Measurements from ENCODE around the gene CD3D.

Gene CD3D

DNA sequence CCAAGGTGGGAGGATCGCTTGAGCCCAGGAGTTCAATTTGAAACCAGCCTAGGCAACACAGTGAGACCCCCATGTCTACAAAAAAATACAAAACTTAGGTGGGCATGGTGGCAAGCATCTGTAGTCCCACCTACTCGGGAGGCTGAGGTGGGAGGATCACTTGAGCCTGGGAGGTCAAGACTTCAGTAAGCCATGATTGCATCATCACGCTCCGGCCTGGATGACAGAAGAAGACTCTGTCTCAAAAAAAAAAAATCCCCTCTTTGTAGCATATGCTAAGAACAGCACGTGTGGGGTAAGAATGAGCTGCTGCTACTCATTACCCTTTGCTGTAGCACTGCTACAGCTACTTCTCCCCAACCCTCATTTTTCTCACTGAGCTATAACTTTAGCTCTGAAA lies 31.4 kb upstream of the CD3D start:
- TF ChIP-seq, protein P1, sequence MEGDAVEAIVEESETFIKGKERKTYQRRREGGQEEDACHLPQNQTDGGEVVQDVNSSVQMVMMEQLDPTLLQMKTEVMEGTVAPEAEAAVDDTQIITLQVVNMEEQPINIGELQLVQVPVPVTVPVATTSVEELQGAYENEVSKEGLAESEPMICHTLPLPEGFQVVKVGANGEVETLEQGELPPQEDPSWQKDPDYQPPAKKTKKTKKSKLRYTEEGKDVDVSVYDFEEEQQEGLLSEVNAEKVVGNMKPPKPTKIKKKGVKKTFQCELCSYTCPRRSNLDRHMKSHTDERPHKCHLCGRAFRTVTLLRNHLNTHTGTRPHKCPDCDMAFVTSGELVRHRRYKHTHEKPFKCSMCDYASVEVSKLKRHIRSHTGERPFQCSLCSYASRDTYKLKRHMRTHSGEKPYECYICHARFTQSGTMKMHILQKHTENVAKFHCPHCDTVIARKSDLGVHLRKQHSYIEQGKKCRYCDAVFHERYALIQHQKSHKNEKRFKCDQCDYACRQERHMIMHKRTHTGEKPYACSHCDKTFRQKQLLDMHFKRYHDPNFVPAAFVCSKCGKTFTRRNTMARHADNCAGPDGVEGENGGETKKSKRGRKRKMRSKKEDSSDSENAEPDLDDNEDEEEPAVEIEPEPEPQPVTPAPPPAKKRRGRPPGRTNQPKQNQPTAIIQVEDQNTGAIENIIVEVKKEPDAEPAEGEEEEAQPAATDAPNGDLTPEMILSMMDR (conservative IDR thresholded peaks at IDR 0.05; ENCODE audit: low read length) = no peak
- H3K4me3 ChIP-seq (ENCODE audit: low read length) = no peak overlapping the region
- DNase-seq (ENCODE audit: low read depth) = no peak

DNA sequence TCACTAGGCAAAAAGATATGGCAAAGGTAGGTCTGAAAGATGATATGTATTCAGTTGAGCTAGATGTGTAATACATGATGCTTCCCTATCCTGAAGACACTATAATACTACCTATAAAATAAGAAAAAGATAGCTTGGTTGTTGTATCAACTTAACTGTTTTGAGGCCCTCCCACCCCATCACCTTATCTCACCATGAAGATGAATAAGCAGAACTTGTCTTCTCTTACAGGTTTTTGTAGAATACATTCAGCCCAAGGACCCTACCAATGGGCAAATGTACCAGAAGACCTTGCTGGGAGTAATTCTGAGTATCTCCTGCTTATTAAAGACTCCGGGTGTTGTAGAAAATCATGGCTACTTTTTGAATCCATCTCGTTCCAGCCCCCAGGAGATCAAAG lies 30.8 kb upstream of the CD3D start:
- TF ChIP-seq, protein P1 (conservative IDR thresholded peaks at IDR 0.05; ENCODE audit: low read length) = no peak
- no peak for DNase-seq (ENCODE audit: low read depth)
- no peak overlapping the region for H3K4me3 ChIP-seq (ENCODE audit: low read length)

DNA sequence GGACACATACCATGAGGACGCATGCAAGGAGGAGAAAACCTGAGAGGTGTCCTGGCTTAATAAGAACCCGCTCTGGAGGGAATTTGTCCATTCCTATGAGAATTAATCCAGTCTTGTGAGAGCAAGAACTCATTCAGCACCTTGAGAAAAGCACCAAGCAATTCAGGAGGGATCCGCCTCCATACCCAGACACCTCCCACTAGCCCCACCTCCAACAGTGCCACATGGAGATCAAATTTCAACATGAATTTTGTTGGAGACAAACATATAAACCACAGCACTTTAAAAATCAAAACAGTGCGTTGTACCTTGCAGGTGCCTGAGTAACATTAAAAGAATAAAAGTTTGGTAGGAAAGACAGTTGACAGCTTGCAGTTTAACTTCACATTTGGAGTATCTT lies 28.3 kb upstream of the CD3D start:
- DNase-seq (ENCODE audit: low read depth) = no peak
- TF ChIP-seq, protein P1 (conservative IDR thresholded peaks at IDR 0.05; ENCODE audit: low read length) = no peak

DNA sequence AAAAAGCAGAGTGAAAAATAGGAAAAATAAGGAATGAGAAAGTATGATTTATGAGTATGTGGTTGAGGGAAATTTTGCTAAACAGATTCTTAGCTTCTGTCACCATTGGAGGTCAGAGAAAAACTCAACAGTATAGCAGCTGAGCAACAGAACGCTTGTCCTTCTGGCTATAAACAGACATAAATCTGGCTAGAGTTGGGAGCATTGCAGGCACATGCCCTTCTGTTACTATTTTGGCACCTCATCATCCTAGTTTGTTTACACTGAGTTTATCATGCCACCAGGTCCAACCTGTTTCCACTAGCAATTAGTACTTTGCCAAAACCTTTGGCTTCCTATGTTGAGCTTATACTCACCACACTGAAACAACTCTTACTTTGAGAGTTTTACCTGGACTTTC lies 23.8 kb upstream of the CD3D start:
- TF ChIP-seq, protein P1 (conservative IDR thresholded peaks at IDR 0.05; ENCODE audit: low read length) = no peak
- DNase-seq (ENCODE audit: low read depth) = no peak
- no peak overlapping the region for H3K4me3 ChIP-seq (ENCODE audit: low read length)

More for the DNA sequence above, 28.3 kb upstream of the CD3D start:
- no peak overlapping the region for H3K4me3 ChIP-seq (ENCODE audit: low read length)

DNA sequence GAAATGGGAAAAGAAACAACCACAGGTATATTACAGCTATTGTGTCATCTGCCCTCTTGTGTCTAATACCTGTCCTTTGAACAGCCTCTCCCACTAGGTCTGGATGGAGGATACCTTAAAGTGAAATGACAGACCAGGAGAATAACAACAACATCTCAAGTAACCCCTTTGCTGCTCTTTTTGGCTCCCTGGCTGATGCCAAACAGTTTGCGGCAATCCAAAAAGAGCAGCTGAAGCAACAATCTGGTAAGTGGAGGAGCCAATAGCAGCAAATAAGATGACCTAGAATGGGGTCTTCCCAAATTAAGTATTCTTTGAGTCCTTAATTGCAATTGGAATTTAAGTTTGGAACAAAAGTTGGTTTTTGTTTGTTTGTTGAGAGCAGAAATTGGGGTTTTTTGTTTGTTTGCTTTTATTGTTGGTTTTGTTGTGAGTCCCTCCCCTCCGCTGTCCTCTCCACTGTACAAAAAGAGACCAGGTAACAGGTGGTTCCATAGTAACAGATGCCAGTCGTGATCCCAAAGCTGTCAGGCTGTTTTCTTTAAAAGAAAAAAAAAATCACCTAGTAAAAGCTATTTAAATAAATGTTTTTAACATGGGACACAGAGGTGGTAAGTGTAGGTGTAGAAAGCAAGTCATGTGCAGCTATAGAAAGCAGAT lies 22.6 kb upstream of the CD3D start:
- H3K4me3 ChIP-seq (ENCODE audit: low read length) = no peak overlapping the region
- TF ChIP-seq, protein P1 (conservative IDR thresholded peaks at IDR 0.05; ENCODE audit: low read length) = no peak
- DNase-seq (ENCODE audit: low read depth) = no peak

DNA sequence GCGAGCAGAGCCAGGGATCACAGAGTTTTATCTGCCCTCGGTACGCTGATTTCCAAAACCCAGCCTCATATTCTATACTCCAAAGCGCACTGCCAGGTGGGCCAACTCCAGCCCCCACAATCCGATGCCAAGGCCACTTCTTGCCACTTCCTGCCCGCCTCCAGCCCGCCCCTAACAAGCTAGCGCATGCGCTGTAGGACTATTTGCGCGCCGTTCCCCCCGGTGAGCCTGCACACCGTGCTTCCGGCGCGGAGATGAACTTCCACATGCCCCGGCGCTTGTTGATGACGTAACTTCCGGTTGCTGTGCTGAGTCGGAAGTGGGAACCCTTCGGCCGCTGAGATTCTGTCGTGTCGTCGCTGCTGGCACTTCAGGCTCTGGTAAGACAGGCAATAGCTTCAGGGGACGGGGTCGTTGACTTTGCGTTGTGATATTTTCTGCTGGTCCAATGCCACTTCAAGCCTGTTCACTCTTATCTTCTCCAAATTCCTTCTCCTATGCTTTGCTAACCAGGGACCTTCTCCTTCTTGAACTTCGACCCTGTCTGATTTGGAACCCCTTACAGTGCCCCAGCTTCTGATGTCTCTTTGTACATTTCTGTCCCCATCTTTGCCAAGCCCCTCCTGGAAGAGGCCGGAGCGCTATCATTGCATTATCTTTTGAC lies 16.9 kb upstream of the CD3D start, which contains the start of gene UBE4A:
Gene UBE4A, plus strand, starts transcription at position 306 of the 664 bp plus-strand sequence. CDS start 5,481 bp downstream, outside the sequence.
- peak; percentile 93 for DNase-seq (ENCODE audit: low read depth)
- H3K4me3 ChIP-seq (ENCODE audit: low read length) = peak within 1 kb of the TSS; percentile 94
- TF ChIP-seq, protein P1 (conservative IDR thresholded peaks at IDR 0.05; ENCODE audit: low read length) = no peak

DNA sequence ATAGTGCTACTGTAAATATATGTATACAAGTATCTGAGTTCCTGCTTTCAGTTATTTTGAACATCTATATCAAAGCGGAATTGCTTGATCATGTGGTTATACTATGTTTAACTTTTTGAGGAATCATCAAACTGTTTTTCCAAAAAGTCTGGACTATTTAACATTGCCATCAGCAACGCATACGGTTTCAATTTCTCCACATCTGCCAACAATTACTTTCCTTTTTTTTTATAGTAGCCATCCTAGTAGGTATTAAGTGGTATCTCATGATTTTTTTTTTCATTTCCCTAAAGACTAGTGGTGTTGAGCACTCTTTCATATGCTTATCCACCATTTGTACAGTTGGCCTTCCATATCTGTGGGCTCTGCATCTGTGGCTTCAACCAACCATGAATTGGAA lies 15.6 kb upstream of the CD3D start:
- DNase-seq (ENCODE audit: low read depth) = peak; percentile 49
- TF ChIP-seq, protein P1 (conservative IDR thresholded peaks at IDR 0.05; ENCODE audit: low read length) = no peak

More for the DNA sequence above, 15.6 kb upstream of the CD3D start:
- no peak overlapping the region for H3K4me3 ChIP-seq (ENCODE audit: low read length)
